Epidermal melanocyte (primary cell): Measurements from ENCODE around the gene GALT.
A peak's percentile ranks its signal among the peaks of the same experiment; 100 is the strongest.

Source experiments
- DNase-seq: peaks from one replicate; pipeline ENCODE4 v3.0.0; 2011; ENCODE audit warnings: low spot score; ENCODE audit not compliant: insufficient read length

GALT gene

GRCh38 chr9:34651876-34652601 is 5.6 kb downstream of the GALT start, which contains the start of gene IL11RA:
Gene IL11RA, plus strand, starts transcription at chr9:34652185. Its CDS starts 3,033 bp downstream, at chr9:34655218.
- DNase-seq = peak; percentile 91

GRCh38 chr9:34652602-34653000 is 6.1 kb downstream of the GALT start:
- no peak for DNase-seq

- DNase-seq = no peak
Measured at GRCh38 chr9:34653151-34654072, 6.9 kb downstream of the GALT start.

GRCh38 chr9:34654323-34655051 is 8.0 kb downstream of the GALT start:
- no peak for DNase-seq

GRCh38 chr9:34655394-34655793 is 8.9 kb downstream of the GALT start:
- DNase-seq = no peak

- no peak for DNase-seq
Measured at GRCh38 chr9:34656992-34657391, 10.5 kb downstream of the GALT start.

GRCh38 chr9:34658461-34658860 is 12.0 kb downstream of the GALT start:
- DNase-seq = no peak

GRCh38 chr9:34659592-34660253 is 13.2 kb downstream of the GALT start:
- no peak for DNase-seq

- no peak for DNase-seq
Measured at GRCh38 chr9:34662526-34663302, 16.2 kb downstream of the GALT start, which contains the start of gene CCL27. Gene CCL27, minus strand, starts transcription at chr9:34662657. Its CDS starts 24 bp downstream, at chr9:34662633.

GRCh38 chr9:34663303-34663605 is 16.8 kb downstream of the GALT start:
- DNase-seq = no peak

GRCh38 chr9:34664281-34665066 is 18.0 kb downstream of the GALT start:
- DNase-seq = peak; percentile 73

- no peak for DNase-seq
Measured at GRCh38 chr9:34665067-34665380, 18.5 kb downstream of the GALT start.

- DNase-seq = peak; percentile 96
Measured at GRCh38 chr9:34665381-34666250, 19.1 kb downstream of the GALT start.

GRCh38 chr9:34669809-34670562 is 23.5 kb downstream of the GALT start:
- DNase-seq = no peak

- DNase-seq = no peak
Measured at GRCh38 chr9:34671307-34671706, 24.8 kb downstream of the GALT start.

- DNase-seq = no peak
Measured at GRCh38 chr9:34674440-34674839, 28.0 kb downstream of the GALT start.

- peak; percentile 62 for DNase-seq
Measured at GRCh38 chr9:34675048-34675714, 28.7 kb downstream of the GALT start.

- no peak for DNase-seq
Measured at GRCh38 chr9:34675869-34676268, 29.4 kb downstream of the GALT start.
